IMR-90 (cell line): ENCODE results near the gene CPNE4.

Source experiments
- CHD1 ChIP-seq: IDR thresholded peaks from 2 replicates; pipeline ENCODE4 v1.6.1; 2012; ENCODE audit warnings: low read depth, low read length, improper control_type of control experiment
- CTCF ChIP-seq: conservative IDR thresholded peaks from 2 replicates; pipeline ENCODE4 v1.5.1; 2012; ENCODE audit warnings: mild to moderate bottlenecking, low read depth, low read length, improper control_type of control experiment
- MAFK ChIP-seq: IDR thresholded peaks from 2 replicates; pipeline ENCODE4 v1.6.1; 2012; ENCODE audit warnings: low read depth, low read length, improper control_type of control experiment
- POLR2A ChIP-seq: IDR thresholded peaks from 2 replicates; pipeline ENCODE4 v1.6.1; 2012; ENCODE audit warnings: mild to moderate bottlenecking, low read depth, low read length
- RAD21 ChIP-seq: IDR thresholded peaks from 2 replicates; pipeline ENCODE4 v1.6.1; 2012; ENCODE audit warnings: low read length, improper control_type of control experiment
- USF2 ChIP-seq: fragments of 150-350 bp; IDR thresholded peaks from 2 replicates; pipeline ENCODE4 v1.6.1; 2017; ENCODE audit warnings: mild to moderate bottlenecking, antibody characterized with exemption, low read length, low read depth

GRCh38 chr3:131730581-131730980 lies 304.2 kb downstream of the CPNE4 start:
- TF ChIP-seq USF2 (no peak), MAFK (no peak), CHD1 (no peak), RAD21 (no peak), CTCF (no peak), POLR2A (no peak)
